ENCODE results near the gene GPR156. TPM values are rescaled to one million over a fixed set of nuclear protein-coding genes. Genes with fewer than 3 reads are reported as not detected.

The GPR156 gene
- total RNA-seq, 1 donor from 2014 or later: 0.21 TPM

- H3K36me3 Mint-ChIP-seq (ENCODE audit: low read depth, unreplicated experiment): no peaks in the 10 kb centered on the region
- TF ChIP-seq CTCF (IDR thresholded peaks at IDR 0.05; ENCODE audit: unreplicated experiment): no peak
- peaks cover 20% of the 10 kb centered on the region for H3K4me1 Mint-ChIP-seq (ENCODE audit: unreplicated experiment)
- no peak for DNase-seq (ENCODE audit: low spot score)
- no peak overlapping the region for H3K27ac Mint-ChIP-seq (ENCODE audit: unreplicated experiment)
- H3K9me3 Mint-ChIP-seq (ENCODE audit: unreplicated experiment): no peaks in the 10 kb centered on the region
- H3K4me3 Mint-ChIP-seq (ENCODE audit: unreplicated experiment): no peak overlapping the region
- peaks cover 5% of the 10 kb centered on the region for H3K27me3 Mint-ChIP-seq (ENCODE audit: unreplicated experiment)
Observed at GRCh38 chr3:120173056-120173675, 111.9 kb downstream of the GPR156 start.

GRCh38 chr3:120172070-120172469 lies 113.0 kb downstream of the GPR156 start:
- H3K36me3 Mint-ChIP-seq (ENCODE audit: low read depth, unreplicated experiment): no peaks in the 10 kb centered on the region
- peaks cover 5% of the 10 kb centered on the region for H3K27me3 Mint-ChIP-seq (ENCODE audit: unreplicated experiment)
- H3K9me3 Mint-ChIP-seq (ENCODE audit: unreplicated experiment): no peaks in the 10 kb centered on the region
- DNase-seq (ENCODE audit: low spot score): no peak
- H3K4me1 Mint-ChIP-seq (ENCODE audit: unreplicated experiment): peaks cover 11% of the 10 kb centered on the region
- TF ChIP-seq CTCF (IDR thresholded peaks at IDR 0.05; ENCODE audit: unreplicated experiment): no peak
- no peak overlapping the region for H3K27ac Mint-ChIP-seq (ENCODE audit: unreplicated experiment)
- H3K4me3 Mint-ChIP-seq (ENCODE audit: unreplicated experiment): no peak overlapping the region

GRCh38 chr3:120171134-120171873 lies 113.7 kb downstream of the GPR156 start:
- TF ChIP-seq CTCF (IDR thresholded peaks at IDR 0.05; ENCODE audit: unreplicated experiment): no peak
- Mint-ChIP-seq H3K9me3 (ENCODE audit: unreplicated experiment) (no peaks in the 10 kb centered on the region), H3K27me3 (ENCODE audit: unreplicated experiment) (peaks cover 5% of the 10 kb centered on the region), H3K4me3 (ENCODE audit: unreplicated experiment) (no peak overlapping the region), H3K4me1 (ENCODE audit: unreplicated experiment) (peaks cover 5% of the 10 kb centered on the region), H3K27ac (ENCODE audit: unreplicated experiment) (no peak overlapping the region), H3K36me3 (ENCODE audit: low read depth, unreplicated experiment) (no peaks in the 10 kb centered on the region)
- DNase-seq (ENCODE audit: low spot score): no peak

GRCh38 chr3:120170223-120170622 lies 114.8 kb downstream of the GPR156 start:
- Mint-ChIP-seq H3K27ac (ENCODE audit: unreplicated experiment) (no peak overlapping the region), H3K27me3 (ENCODE audit: unreplicated experiment) (peaks cover 5% of the 10 kb centered on the region), H3K9me3 (ENCODE audit: unreplicated experiment) (no peaks in the 10 kb centered on the region), H3K4me1 (ENCODE audit: unreplicated experiment) (peaks cover 7% of the 10 kb centered on the region), H3K4me3 (ENCODE audit: unreplicated experiment) (no peak overlapping the region), H3K36me3 (ENCODE audit: low read depth, unreplicated experiment) (no peaks in the 10 kb centered on the region)
- no peak for TF ChIP-seq CTCF (IDR thresholded peaks at IDR 0.05; ENCODE audit: unreplicated experiment)
- DNase-seq (ENCODE audit: low spot score): no peak

GRCh38 chr3:120169407-120169806 lies 115.6 kb downstream of the GPR156 start:
- Mint-ChIP-seq H3K27ac (ENCODE audit: unreplicated experiment) (no peak overlapping the region), H3K9me3 (ENCODE audit: unreplicated experiment) (no peaks in the 10 kb centered on the region), H3K4me1 (ENCODE audit: unreplicated experiment) (peaks cover 7% of the 10 kb centered on the region), H3K4me3 (ENCODE audit: unreplicated experiment) (no peak overlapping the region), H3K27me3 (ENCODE audit: unreplicated experiment) (peaks cover 5% of the 10 kb centered on the region), H3K36me3 (ENCODE audit: low read depth, unreplicated experiment) (no peaks in the 10 kb centered on the region)
- DNase-seq (ENCODE audit: low spot score): no peak
- TF ChIP-seq CTCF (IDR thresholded peaks at IDR 0.05; ENCODE audit: unreplicated experiment): no peak

Data from endothelial cell (in vitro differentiated cells).